H7 (cell line): ENCODE results near the gene PPP3CA. TPM values are rescaled to one million over a fixed set of nuclear protein-coding genes. Genes with fewer than 3 reads are reported as not detected.

ENCODE experiments used
- DNase-seq: peaks from one replicate; pipeline ENCODE4 v3.0.0; 2012
- H3K27me3 ChIP-seq: 2 replicates; pipeline ENCODE4 v1.6.0; 2011; ENCODE audit warnings: mild to moderate bottlenecking, low read length; ENCODE audit not compliant: control insufficient read depth, insufficient read depth
- H3K36me3 ChIP-seq: replicated peaks from 2 replicates; pipeline ENCODE4 v1.5.1; 2011; ENCODE audit warnings: low read length; ENCODE audit not compliant: control insufficient read depth, insufficient read depth
- H3K4me3 ChIP-seq: 2 replicates; pipeline ENCODE4 v1.5.1; 2011; ENCODE audit warnings: low read depth, mild to moderate bottlenecking, control low read depth, low read length, moderate library complexity; ENCODE audit not compliant: insufficient read depth
- total RNA-seq: library from RNA; depleted of rRNA; stranded (reverse); fragments of >200 nt; shearing (Covaris generic); gene quantifications from 2 replicates; pipeline ENCODE4 v1.2.3, GENCODE V29; 2014

PPP3CA gene
- total RNA-seq, 1 experiment from 2014 or later: 31.4 TPM

DNA sequence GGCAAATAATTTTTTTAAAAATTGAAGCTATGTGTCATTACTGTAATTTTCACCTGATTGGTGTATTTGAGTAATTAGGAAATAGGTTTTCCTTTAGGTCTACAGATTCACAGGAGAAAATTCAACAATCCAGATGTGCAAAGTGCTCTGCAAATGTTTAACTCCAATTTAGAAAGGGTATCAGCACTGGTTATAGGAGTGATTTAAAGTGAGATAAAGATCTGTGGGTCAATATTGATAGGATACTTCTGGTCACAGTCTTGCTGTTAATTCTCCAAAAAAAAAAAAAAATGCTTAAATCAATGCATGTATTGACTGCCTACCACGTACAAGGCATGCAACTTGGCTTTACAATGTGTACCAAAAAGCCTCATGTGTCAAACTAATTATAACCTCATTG is 271.3 kb downstream of the PPP3CA start:
- H3K4me3 ChIP-seq: no peak overlapping the region

GRCh38 chr4:101075536-101075935 is 271.8 kb downstream of the PPP3CA start:
- Histone ChIP-seq H3K4me3 (no peak overlapping the region), H3K27me3 (no peaks in the 10 kb centered on the region), H3K36me3 (no peaks in the 10 kb centered on the region)
- no peak for DNase-seq

More for the DNA sequence above, 271.3 kb downstream of the PPP3CA start:
- Histone ChIP-seq H3K27me3 (no peaks in the 10 kb centered on the region), H3K36me3 (no peaks in the 10 kb centered on the region)
- DNase-seq: no peak

DNA sequence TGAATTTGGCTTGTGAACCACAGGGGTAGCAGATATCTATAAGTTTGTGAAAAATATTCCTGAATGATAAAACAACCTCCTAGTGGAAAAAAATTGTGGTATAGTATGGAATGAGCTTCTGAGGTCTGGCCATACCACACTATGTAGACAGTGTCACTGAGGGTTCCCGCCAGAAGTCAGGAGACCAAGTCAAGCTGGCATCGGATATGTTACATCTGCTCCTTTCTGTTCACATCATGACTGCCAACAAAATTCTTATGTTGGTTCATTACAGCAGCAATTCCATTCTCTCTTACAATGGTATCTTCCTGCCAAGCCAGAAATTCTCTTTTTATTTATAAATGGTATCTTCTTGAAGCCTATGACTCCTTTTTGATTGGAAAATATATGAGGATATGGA is 273.0 kb downstream of the PPP3CA start:
- no peaks in the 10 kb centered on the region for H3K36me3 ChIP-seq
- no peak overlapping the region for H3K4me3 ChIP-seq
- no peaks in the 10 kb centered on the region for H3K27me3 ChIP-seq
- no peak for DNase-seq

GRCh38 chr4:101071241-101071640 is 276.1 kb downstream of the PPP3CA start:
- no peak for DNase-seq
- H3K4me3 ChIP-seq: no peak overlapping the region
- H3K27me3 ChIP-seq: no peaks in the 10 kb centered on the region
- H3K36me3 ChIP-seq: no peaks in the 10 kb centered on the region

DNA sequence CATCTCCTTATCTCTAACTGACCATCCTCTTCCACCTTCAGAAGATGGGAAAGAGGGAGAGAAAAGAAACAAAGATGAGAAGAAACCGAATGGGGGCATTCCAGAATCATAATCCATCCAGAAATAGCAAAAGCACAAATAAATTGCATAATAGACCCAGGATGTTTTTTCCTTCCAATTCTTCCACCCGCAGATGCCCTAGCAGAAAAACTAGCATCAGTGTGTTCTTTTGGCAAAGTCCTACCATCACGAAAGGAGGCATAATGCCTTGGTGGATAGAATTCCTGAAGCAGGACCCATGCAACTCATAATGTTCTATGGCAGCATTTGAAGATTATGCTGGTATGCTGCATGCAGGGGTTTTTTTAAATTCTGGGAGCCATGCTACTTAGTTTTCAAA is 279.2 kb downstream of the PPP3CA start:
- Histone ChIP-seq H3K4me3 (no peak overlapping the region), H3K36me3 (no peaks in the 10 kb centered on the region), H3K27me3 (no peaks in the 10 kb centered on the region)
- no peak for DNase-seq

GRCh38 chr4:101067383-101067782 is 279.9 kb downstream of the PPP3CA start:
- Histone ChIP-seq H3K27me3 (no peaks in the 10 kb centered on the region), H3K4me3 (no peak overlapping the region), H3K36me3 (no peaks in the 10 kb centered on the region)
- no peak for DNase-seq

DNA sequence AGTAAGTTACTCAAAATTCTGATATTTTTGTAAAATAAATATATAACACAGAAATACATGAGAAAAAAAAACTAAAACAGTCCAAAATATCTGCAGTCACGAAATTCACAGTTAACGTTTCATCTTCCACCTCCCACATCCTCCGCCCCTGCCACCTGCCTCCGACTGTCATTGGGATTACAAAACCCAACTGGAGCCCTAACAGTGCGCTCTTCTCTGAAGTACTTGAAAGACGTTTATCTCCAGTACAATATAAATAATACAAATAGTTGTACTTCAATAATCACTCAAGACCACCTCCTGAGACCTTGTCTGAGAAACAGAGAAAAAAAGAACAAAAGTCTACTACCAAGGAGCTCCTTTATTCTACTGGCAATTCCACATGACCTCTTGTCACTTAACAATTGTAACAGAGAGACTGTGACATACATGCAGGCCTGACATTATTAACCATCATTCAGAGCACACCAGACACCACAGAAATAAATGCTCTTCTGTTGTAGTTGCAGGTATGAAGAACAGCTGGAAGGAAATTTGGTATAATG is 280.6 kb downstream of the PPP3CA start:
- no peak for DNase-seq
- H3K36me3 ChIP-seq: no peaks in the 10 kb centered on the region
- no peaks in the 10 kb centered on the region for H3K27me3 ChIP-seq
- no peak overlapping the region for H3K4me3 ChIP-seq

DNA sequence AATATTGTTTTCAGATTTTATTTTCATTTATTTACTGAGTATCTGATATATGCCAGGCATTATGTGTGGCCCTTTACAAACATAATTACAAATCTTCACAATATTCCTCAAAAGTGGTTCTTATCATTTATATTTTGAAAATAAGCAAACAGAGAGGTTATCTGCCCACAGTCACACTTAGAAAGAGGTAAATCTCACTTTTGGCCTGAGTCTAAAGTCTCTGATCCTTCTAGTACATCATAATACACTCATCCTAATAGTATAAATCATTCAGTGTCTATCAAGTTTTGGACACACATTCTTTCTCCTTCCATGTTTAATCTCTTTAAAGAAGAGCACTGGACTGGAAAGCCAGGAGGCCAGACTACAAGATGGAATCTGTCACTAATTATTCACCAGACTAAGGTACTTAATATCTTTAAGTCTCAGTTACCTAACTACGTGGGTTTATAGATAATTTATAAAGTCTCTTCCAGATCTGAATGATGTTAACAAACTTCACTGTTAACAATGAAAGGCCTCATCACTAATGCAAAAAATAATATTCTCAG is 281.3 kb downstream of the PPP3CA start:
- Histone ChIP-seq H3K27me3 (no peaks in the 10 kb centered on the region), H3K36me3 (no peaks in the 10 kb centered on the region), H3K4me3 (no peak overlapping the region)
- DNase-seq: no peak

DNA sequence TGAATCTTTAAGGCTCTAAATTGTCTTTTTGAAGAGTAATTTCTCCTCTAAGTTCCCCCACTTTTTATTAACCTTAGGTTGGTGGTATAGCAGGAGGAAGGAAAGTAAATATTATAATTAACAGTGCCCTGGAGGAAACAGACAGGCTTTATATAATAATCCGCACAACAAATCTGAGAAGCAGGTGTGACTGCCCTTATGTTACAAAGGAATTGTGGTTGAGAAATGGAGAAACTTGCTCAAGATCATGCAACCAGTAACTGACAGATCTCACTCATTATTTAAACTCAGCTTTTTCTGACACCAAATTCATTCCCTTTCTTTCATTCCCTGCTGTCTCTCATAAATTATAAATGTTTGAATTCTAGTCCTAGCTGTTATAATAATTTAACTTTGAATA is 282.0 kb downstream of the PPP3CA start:
- Histone ChIP-seq H3K36me3 (no peaks in the 10 kb centered on the region), H3K4me3 (no peak overlapping the region), H3K27me3 (no peaks in the 10 kb centered on the region)
- no peak for DNase-seq

- Histone ChIP-seq H3K36me3 (no peaks in the 10 kb centered on the region), H3K27me3 (no peaks in the 10 kb centered on the region), H3K4me3 (no peak overlapping the region)
- no peak for DNase-seq
Measured at GRCh38 chr4:101064541-101065180, 282.7 kb downstream of the PPP3CA start.

DNA sequence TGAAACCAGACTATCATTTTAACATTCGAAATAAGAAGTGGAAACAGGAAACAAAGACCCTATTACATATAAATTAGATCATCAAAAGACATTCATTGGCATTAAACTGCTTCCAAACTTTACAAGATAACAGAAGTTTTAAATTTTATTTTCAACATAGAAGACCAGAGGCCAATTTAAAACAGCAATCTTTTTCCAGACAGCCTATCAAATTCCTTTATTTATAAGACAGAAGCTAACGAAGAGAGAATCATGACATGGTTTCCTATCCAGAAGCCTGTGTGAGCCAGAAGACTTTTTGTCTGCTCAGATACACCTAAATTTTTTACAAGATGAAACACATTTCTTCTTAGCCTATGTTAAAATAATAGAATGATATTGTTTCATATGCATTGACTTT is 291.9 kb downstream of the PPP3CA start:
- Histone ChIP-seq H3K36me3 (no peaks in the 10 kb centered on the region), H3K27me3 (no peaks in the 10 kb centered on the region), H3K4me3 (no peak overlapping the region)
- no peak for DNase-seq

DNA sequence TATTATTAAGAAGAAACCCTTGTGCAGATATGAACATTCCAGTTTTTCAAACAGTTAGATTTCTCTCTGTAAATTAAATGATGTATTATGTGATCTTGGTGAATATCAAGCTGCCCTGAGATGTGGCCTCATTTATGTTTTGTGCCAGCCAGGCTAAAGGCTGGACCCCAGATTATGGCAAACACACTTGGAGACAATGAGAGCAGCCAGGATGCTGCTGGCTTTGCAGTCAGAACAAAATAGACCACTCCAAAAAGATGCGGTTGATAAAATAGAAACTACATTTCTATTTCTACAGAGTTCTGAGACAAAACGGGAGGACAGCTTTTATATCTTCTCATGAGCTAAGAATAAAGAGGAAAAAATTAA is 296.5 kb downstream of the PPP3CA start:
- no peak overlapping the region for H3K4me3 ChIP-seq
- no peak for DNase-seq
- no peaks in the 10 kb centered on the region for H3K36me3 ChIP-seq
- no peaks in the 10 kb centered on the region for H3K27me3 ChIP-seq

GRCh38 chr4:101050088-101050836 is 297.1 kb downstream of the PPP3CA start:
- Histone ChIP-seq H3K27me3 (no peaks in the 10 kb centered on the region), H3K36me3 (no peaks in the 10 kb centered on the region), H3K4me3 (no peak overlapping the region)
- DNase-seq: no peak

DNA sequence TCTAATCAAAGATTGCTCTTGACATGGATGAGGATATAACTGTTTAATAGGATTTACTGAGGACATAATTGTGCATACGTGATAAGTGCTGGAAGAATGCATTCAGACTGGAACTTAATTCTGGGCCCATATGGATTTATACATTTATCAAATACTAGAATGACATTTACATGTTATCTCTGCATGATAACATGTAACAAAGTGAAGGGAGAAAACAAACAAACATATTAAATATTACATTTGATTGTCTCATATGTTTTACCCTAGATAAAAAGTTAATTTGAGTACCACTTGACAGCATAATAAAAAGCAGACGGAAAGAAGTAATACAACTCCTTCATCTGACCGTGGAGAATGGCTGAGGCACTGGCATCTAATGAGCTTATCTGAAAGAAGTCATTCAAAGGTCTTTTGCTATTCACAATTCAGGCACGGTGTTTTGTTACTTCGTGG is 297.8 kb downstream of the PPP3CA start:
- Histone ChIP-seq H3K4me3 (no peak overlapping the region), H3K27me3 (no peaks in the 10 kb centered on the region), H3K36me3 (no peaks in the 10 kb centered on the region)
- DNase-seq: no peak

GRCh38 chr4:101044766-101045165 is 302.6 kb downstream of the PPP3CA start:
- Histone ChIP-seq H3K4me3 (no peak overlapping the region), H3K27me3 (no peaks in the 10 kb centered on the region), H3K36me3 (no peaks in the 10 kb centered on the region)
- peak; percentile 7 for DNase-seq
